ENCODE results near the gene CPNE6. TPM values are rescaled to one million over a fixed set of nuclear protein-coding genes. Genes with fewer than 3 reads are reported as not detected.

The CPNE6 gene
- total and polyA plus RNA-seq, 2 of the 13 experiments (the other 11 are each of a cell fraction or from before 2014, with no cell fraction given): not detected

DNA sequence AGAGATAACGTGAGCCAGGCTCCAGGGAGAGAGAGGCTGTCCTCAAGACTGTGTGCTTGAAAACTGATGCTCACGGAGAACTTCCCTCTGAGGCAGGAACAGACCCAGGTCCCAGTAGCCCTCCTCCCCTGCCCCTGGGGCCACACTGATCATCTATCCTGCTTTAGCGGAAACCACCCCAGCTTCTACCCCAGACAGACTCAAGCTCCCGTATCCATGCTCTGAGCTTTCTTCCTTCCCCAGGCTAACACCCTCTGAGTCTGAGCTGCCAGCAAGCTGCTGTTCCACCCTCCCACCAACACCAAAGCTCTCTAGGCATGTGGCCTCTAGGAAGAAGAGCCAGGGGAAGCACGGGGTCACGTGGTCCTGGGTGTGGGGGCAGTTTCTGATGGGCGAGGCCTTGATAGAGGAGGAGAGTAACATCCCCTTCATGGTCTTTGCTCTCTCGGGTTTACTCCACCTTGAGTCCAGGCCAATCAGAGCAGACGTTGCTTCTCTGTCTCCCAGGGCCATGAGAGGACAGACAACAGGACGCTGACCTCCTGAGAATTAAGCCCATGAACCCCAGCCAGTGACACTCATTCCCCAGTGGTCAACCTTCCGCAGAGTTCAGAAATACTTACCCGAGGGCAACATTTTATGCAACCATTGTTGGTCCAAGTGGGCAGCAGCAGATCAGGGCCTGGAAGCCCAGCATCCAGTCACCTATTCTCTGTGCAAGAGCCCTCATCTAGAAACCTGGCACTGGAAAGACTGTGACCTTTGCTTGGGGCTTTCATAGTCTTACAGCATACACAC lies 24.1 kb downstream of the CPNE6 start (continued):
- TF ChIP-seq, protein P1, sequence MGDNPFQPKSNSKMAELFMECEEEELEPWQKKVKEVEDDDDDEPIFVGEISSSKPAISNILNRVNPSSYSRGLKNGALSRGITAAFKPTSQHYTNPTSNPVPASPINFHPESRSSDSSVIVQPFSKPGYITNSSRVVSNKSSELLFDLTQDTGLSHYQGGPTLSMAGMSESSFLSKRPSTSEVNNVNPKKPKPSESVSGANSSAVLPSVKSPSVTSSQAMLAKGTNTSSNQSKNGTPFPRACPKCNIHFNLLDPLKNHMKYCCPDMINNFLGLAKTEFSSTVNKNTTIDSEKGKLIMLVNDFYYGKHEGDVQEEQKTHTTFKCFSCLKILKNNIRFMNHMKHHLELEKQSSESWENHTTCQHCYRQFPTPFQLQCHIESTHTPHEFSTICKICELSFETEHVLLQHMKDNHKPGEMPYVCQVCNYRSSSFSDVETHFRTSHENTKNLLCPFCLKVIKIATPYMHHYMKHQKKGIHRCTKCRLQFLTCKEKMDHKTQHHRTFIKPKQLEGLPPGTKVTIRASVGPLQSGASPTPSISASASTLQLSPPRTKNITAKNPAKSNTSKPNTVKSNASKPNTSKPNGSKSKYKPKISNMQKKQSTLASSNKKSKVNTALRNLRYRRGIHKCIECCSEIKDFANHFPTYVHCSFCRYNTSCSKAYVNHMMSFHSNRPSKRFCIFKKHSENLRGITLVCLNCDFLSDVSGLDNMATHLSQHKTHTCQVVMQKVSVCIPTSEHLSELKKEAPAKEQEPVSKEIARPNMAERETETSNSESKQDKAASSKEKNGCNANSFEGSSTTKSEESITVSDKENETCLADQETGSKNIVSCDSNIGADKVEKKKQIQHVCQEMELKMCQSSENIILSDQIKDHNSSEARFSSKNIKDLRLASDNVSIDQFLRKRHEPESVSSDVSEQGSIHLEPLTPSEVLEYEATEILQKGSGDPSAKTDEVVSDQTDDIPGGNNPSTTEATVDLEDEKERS (CRISPR knock-in tag; IDR thresholded peaks at IDR 0.05): peak; percentile 95
- TF ChIP-seq LRRFIP1 (CRISPR knock-in tag; conservative IDR thresholded peaks at IDR 0.05) (peak; percentile 80; the same call in 1 of the 2 replicates), SMC3 (IDR thresholded peaks at IDR 0.05; ENCODE audit: low read length) (peak; percentile 25), SUZ12 (IDR thresholded peaks at IDR 0.05; ENCODE audit: low read depth, low read length) (no peak), ERF (CRISPR knock-in tag; IDR thresholded peaks at IDR 0.05) (peak; percentile 100), GMEB1 (CRISPR knock-in tag; IDR thresholded peaks at IDR 0.05; ENCODE audit: borderline replicate concordance) (peak; percentile 81), DMAP1 (CRISPR knock-in tag; IDR thresholded peaks at IDR 0.05) (peak; percentile 99), YEATS2 (CRISPR knock-in tag; IDR thresholded peaks at IDR 0.05; ENCODE audit: borderline replicate concordance) (peak; percentile 96), NR2C2 (CRISPR knock-in tag; IDR thresholded peaks at IDR 0.05; ENCODE audit: borderline replicate concordance) (peak; percentile 96), NFIB (CRISPR knock-in tag; IDR thresholded peaks at IDR 0.05; ENCODE audit: borderline replicate concordance) (no peak), ZSCAN12 (CRISPR knock-in tag; IDR thresholded peaks at IDR 0.05) (peak; percentile 56; the same call in 1 of the 2 replicates), RNF2 (conservative IDR thresholded peaks at IDR 0.05; ENCODE audit: low read depth) (0 out of 2 replicates have a peak, but pooled peaks have one; percentile 55)
- TF ChIP-seq, protein P2, sequence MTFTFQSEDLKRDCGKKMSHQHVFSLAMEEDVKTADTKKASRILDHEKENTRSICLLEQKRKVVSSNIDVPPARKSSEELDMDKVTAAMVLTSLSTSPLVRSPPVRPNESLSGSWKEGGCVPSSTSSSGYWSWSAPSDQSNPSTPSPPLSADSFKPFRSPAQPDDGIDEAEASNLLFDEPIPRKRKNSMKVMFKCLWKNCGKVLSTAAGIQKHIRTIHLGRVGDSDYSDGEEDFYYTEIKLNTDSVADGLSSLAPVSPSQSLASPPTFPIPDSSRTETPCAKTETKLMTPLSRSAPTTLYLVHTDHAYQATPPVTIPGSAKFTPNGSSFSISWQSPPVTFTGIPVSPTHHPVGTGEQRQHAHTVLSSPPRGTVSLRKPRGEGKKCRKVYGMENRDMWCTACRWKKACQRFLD (CRISPR knock-in tag; IDR thresholded peaks at IDR 0.05; ENCODE audit: borderline replicate concordance): peak; percentile 52
- TF ChIP-seq, protein P3, sequence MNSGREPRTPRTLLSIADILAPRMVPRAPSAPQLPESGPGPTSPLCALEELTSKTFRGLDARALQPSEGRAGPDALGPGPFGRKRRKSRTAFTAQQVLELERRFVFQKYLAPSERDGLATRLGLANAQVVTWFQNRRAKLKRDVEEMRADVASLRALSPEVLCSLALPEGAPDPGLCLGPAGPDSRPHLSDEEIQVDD (CRISPR knock-in tag; IDR thresholded peaks at IDR 0.05; ENCODE audit: borderline replicate concordance): peak; percentile 39; the same call in 1 of the 2 replicates
- TF ChIP-seq, protein P4, sequence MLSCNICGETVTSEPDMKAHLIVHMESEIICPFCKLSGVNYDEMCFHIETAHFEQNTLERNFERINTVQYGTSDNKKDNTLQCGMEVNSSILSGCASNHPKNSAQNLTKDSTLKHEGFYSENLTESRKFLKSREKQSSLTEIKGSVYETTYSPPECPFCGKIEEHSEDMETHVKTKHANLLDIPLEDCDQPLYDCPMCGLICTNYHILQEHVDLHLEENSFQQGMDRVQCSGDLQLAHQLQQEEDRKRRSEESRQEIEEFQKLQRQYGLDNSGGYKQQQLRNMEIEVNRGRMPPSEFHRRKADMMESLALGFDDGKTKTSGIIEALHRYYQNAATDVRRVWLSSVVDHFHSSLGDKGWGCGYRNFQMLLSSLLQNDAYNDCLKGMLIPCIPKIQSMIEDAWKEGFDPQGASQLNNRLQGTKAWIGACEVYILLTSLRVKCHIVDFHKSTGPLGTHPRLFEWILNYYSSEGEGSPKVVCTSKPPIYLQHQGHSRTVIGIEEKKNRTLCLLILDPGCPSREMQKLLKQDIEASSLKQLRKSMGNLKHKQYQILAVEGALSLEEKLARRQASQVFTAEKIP (CRISPR knock-in tag; IDR thresholded peaks at IDR 0.05; ENCODE audit: borderline replicate concordance): no peak

Measured in HepG2 (cell line).